Measurements from ENCODE around the gene PDZRN3. TPM values are rescaled to one million over a fixed set of nuclear protein-coding genes. Genes with fewer than 3 reads are reported as not detected.

Gene PDZRN3
- total RNA-seq, 1 donor from 2014 or later = 130 TPM

- ATAC-seq (no peak), DNase-seq (ENCODE audit: missing footprints) (no peak)
- intact Hi-C loops (cut with DNase I) = loop anchor here (10.0 kb wide), 1 partner anchor 248 kb away; no protein-coding TSS in a partner anchor
These were observed 271.7 kb downstream of the PDZRN3 start for GRCh38 chr3:73352841-73353645.

- peak; percentile 75 for DNase-seq (ENCODE audit: missing footprints)
These were observed 273.2 kb downstream of the PDZRN3 start for GRCh38 chr3:73351423-73352071.

GRCh38 chr3:73350996-73351395 is 273.7 kb downstream of the PDZRN3 start:
- DNase-seq (ENCODE audit: missing footprints) (no peak), ATAC-seq (no peak)
- intact Hi-C loops (cut with DNase I) = loop anchor here (10.0 kb wide), 1 partner anchor 246 kb away; no protein-coding TSS in a partner anchor

More at GRCh38 chr3:73351423-73352071, 273.2 kb downstream of the PDZRN3 start:
- intact Hi-C loops (cut with DNase I) = loop anchor here (10.0 kb wide), 1 partner anchor 247 kb away; no protein-coding TSS in a partner anchor
- peak; percentile 85 for ATAC-seq

- ATAC-seq = peak; percentile 49
- intact Hi-C loops (cut with DNase I) = loop anchor here (10.0 kb wide), 2 partner anchors 145 to 245 kb away; no protein-coding TSS in a partner anchor
- DNase-seq (ENCODE audit: missing footprints) = no peak
These were observed 275.1 kb downstream of the PDZRN3 start for GRCh38 chr3:73349657-73350056.

GRCh38 chr3:73342077-73342476 is 282.7 kb downstream of the PDZRN3 start:
- intact Hi-C loops (cut with DNase I) = loop anchor here (10.0 kb wide), 1 partner anchor 153 kb away; no protein-coding TSS in a partner anchor
- ATAC-seq (peak; percentile 87), DNase-seq (ENCODE audit: missing footprints) (no peak)

- intact Hi-C loops (cut with DNase I) = loop anchor here (10.0 kb wide), 1 partner anchor 153 kb away; no protein-coding TSS in a partner anchor
- DNase-seq (ENCODE audit: missing footprints) = no peak
- ATAC-seq = peak; percentile 47
These were observed 283.3 kb downstream of the PDZRN3 start for GRCh38 chr3:73341272-73341935.

- intact Hi-C loops (cut with DNase I) = no loop called here
- ATAC-seq = no peak
These were observed 292.2 kb downstream of the PDZRN3 start for GRCh38 chr3:73332558-73332957.

More at GRCh38 chr3:73332558-73332957, 292.2 kb downstream of the PDZRN3 start:
- DNase-seq (ENCODE audit: missing footprints) = no peak

Measured in Right ventricle myocardium inferior (tissue), 1 donor.